IMR-90 (cell line): Measurements from ENCODE around the gene LRP1B. TPM values are rescaled to one million over a fixed set of nuclear protein-coding genes. Genes with fewer than 3 reads are reported as not detected.

Experiments used
- ATAC-seq: fragments of 200-7000 bp; cut with Tn5 transposase; 2 replicates; pipeline ENCODE4 v1.9.1; 2020; ENCODE audit warnings: low read depth, mild to moderate bottlenecking, moderate library complexity
- BruUV-seq: library from RNA; stranded (reverse); fragments of 400-500 nt; replicated peaks from 2 replicates; lab custom pipeline; 2021; lab: Mats Ljungman, UMichigan
- CTCF ChIA-PET: fragments of 300-600 bp; formaldehyde crosslinking; extraction: SDS; loops from one replicate; lab custom pipeline; 2021; ENCODE audit warnings: antibody characterized with exemption; lab: Yijun Ruan, JAX
- POLR2A ChIA-PET: fragments of 300-600 bp; sonication (Branson Sonifier 250); formaldehyde crosslinking; loops from one replicate; lab custom pipeline; 2022; ENCODE audit warnings: antibody characterized with exemption; ENCODE audit not compliant: unreplicated experiment; lab: Charles Lee
- DNase-seq: peaks from one replicate; pipeline ENCODE4 v3.0.0; 2013
- H2AFZ ChIP-seq: replicated peaks from 2 replicates; pipeline ENCODE3; 2013; ENCODE audit warnings: low read length, mild to moderate bottlenecking; ENCODE audit not compliant: poor library complexity
- H2AK5ac ChIP-seq: 2 replicates; pipeline ENCODE4 v1.6.1; 2013; ENCODE audit warnings: low read depth, low read length, inconsistent platforms
- H2AK9ac ChIP-seq: replicated peaks from 2 replicates; pipeline ENCODE3; 2013; ENCODE audit warnings: mild to moderate bottlenecking, low read depth, low read length, moderate library complexity; ENCODE audit not compliant: poor library complexity
- H2BK120ac ChIP-seq: 2 replicates; pipeline ENCODE4 v1.6.1; 2013; ENCODE audit warnings: low read depth, low read length, inconsistent platforms
- H2BK15ac ChIP-seq: 3 replicates; pipeline ENCODE4 v1.6.1; 2013; ENCODE audit warnings: low read depth, low read length, inconsistent platforms
- H2BK20ac ChIP-seq: 2 replicates; pipeline ENCODE4 v1.6.1; 2013; ENCODE audit warnings: low read depth, mild to moderate bottlenecking, inconsistent platforms, low read length, moderate library complexity
- H2BK5ac ChIP-seq: 2 replicates; pipeline ENCODE4 v1.6.1; 2013; ENCODE audit warnings: mild to moderate bottlenecking, low read depth, low read length, inconsistent platforms; ENCODE audit not compliant: poor library complexity, severe bottlenecking
- H3K14ac ChIP-seq: replicated peaks from 2 replicates; pipeline ENCODE4 v1.6.1; 2013; ENCODE audit warnings: low read depth, low read length, inconsistent platforms
- H3K18ac ChIP-seq: 2 replicates; pipeline ENCODE4 v1.6.1; 2013; ENCODE audit warnings: low read depth, low read length, control low read depth
- H3K23ac ChIP-seq: 2 replicates; pipeline ENCODE4 v1.6.1; 2013; ENCODE audit warnings: low read depth, low read length, inconsistent platforms
- H3K27ac ChIP-seq: 2 replicates; pipeline ENCODE4 v1.5.1; 2013; ENCODE audit warnings: mild to moderate bottlenecking, control low read depth, low read length; ENCODE audit not compliant: insufficient read depth
- H3K27me3 ChIP-seq: 2 replicates; pipeline ENCODE4 v1.6.1; 2013; ENCODE audit warnings: low read length; ENCODE audit not compliant: control insufficient read depth, insufficient read depth
- H3K36me3 ChIP-seq: 2 replicates; pipeline ENCODE4 v1.6.1; 2013; ENCODE audit warnings: low read length, mixed read lengths; ENCODE audit not compliant: control insufficient read depth, insufficient read depth
- H3K4ac ChIP-seq: 2 replicates; pipeline ENCODE4 v1.6.1; 2013; ENCODE audit warnings: low read depth, low read length, inconsistent platforms
- H3K4me1 ChIP-seq: 2 replicates; pipeline ENCODE4 v1.6.1; 2013; ENCODE audit warnings: low read length, mixed read lengths; ENCODE audit not compliant: control insufficient read depth, insufficient read depth
- H3K4me2 ChIP-seq: 2 replicates; pipeline ENCODE4 v1.6.1; 2013; ENCODE audit warnings: low read depth, mild to moderate bottlenecking, control low read depth, low read length, moderate library complexity
- H3K4me3 ChIP-seq: 2 replicates; pipeline ENCODE4 v1.5.1; 2013; ENCODE audit warnings: low read depth, mild to moderate bottlenecking, control low read depth, low read length, moderate library complexity; ENCODE audit not compliant: insufficient read depth
- H3K56ac ChIP-seq: 2 replicates; pipeline ENCODE4 v1.6.1; 2013; ENCODE audit warnings: low read length, inconsistent platforms; ENCODE audit not compliant: insufficient read depth; ENCODE audit errors: extremely low read depth
- H3K79me1 ChIP-seq, 2 experiments: 2 replicates each; pipeline ENCODE4 v1.6.1; 2013; ENCODE audit warnings: low read length in 2 of 2, inconsistent platforms in 1 of 2, low read depth in 1 of 2
- H3K9ac ChIP-seq: 2 replicates; pipeline ENCODE4 v1.6.1; 2013; ENCODE audit warnings: low read depth, low read length, control low read depth
- H3K9me1 ChIP-seq: 2 replicates; pipeline ENCODE4 v1.6.1; 2013; ENCODE audit warnings: low read length, inconsistent platforms; ENCODE audit not compliant: insufficient read depth
- H3K9me3 ChIP-seq: 2 replicates; pipeline ENCODE4 v1.6.1; 2013; ENCODE audit warnings: low read length; ENCODE audit not compliant: control insufficient read depth, insufficient read depth
- H4K20me1 ChIP-seq: 2 replicates; pipeline ENCODE4 v1.6.1; 2013; ENCODE audit warnings: low read length, inconsistent platforms; ENCODE audit not compliant: insufficient read depth
- H4K5ac ChIP-seq: 2 replicates; pipeline ENCODE4 v1.6.1; 2013; ENCODE audit warnings: mild to moderate bottlenecking, low read depth, low read length, control low read depth
- H4K8ac ChIP-seq, 2 experiments: 2 replicates each; pipeline ENCODE4 v1.6.1; 2013; ENCODE audit warnings: low read depth in 2 of 2, low read length in 2 of 2, control low read depth in 1 of 2, inconsistent platforms in 1 of 2
- H4K91ac ChIP-seq: 2 replicates; pipeline ENCODE4 v1.6.1; 2013; ENCODE audit warnings: low read depth, low read length, inconsistent platforms; ENCODE audit not compliant: insufficient read depth
- CHD1 ChIP-seq: IDR thresholded peaks from 2 replicates; pipeline ENCODE4 v1.6.1; 2012; ENCODE audit warnings: low read depth, low read length, improper control_type of control experiment
- MAFK ChIP-seq: IDR thresholded peaks from 2 replicates; pipeline ENCODE4 v1.6.1; 2012; ENCODE audit warnings: low read depth, low read length, improper control_type of control experiment
- SMC3 ChIP-seq: fragments of 150-350 bp; IDR thresholded peaks from 2 replicates; pipeline ENCODE4 v1.6.1; 2016; ENCODE audit warnings: low read depth, mild to moderate bottlenecking, antibody characterized with exemption, low read length, moderate library complexity
- WGBS, 2 experiments: methylation state at CpG; one replicate each; pipeline versions ENCODE4 v1.1.5 to v1.1.7; 2013; ENCODE audit warnings: missing lambda C conversion rate in 2 of 2; ENCODE audit not compliant: insufficient read length in 1 of 2; ENCODE audit errors: extremely low coverage in 2 of 2; 5-methylcytosine and 5-hydroxymethylcytosine counted together
- dilution Hi-C: fragments of 300-500 bp; cut with HindIII; formaldehyde crosslinking; loops from one replicate; pipeline ENCODE4 v1.14.3; 2018; ENCODE audit warnings: low sequenced_read_pairs; ENCODE audit not compliant: unreplicated experiment
- in situ Hi-C: fragments of 300-500 bp; cut with MboI; formaldehyde crosslinking; loops from 3 replicates; pipeline ENCODE4 v1.14.3; 2019; ENCODE audit warnings: low sequenced_read_pairs, inconsistent platforms, mixed read lengths
- intact Hi-C: fragments of 100-400 bp; cut with micrococcal nuclease; formaldehyde crosslinking; loops from 2 replicates; pipeline ENCODE4 v1.10.0; 2022
- polyA plus RNA-seq, 3 experiments: library from polyadenylated mRNA; depleted of rRNA; stranded (reverse); fragments of >200 nt; gene quantifications; 2 replicates each; pipeline ENCODE4 v1.2.3, GENCODE V29; 2012; ENCODE audit warnings: low replicate concordance in 1 of 3
- total RNA-seq: library from RNA; depleted of rRNA; stranded (reverse); fragments of >200 nt; gene quantifications from 2 replicates; pipeline ENCODE4 v1.2.3, GENCODE V29; 2012

The LRP1B gene
- total and polyA plus RNA-seq, 2 of the 4 experiments (the other 2 are of a cell fraction) = under 0.01 to 0.02 TPM

- Histone ChIP-seq H3K27me3 (no peaks in the 10 kb centered on the region), H4K8ac (no peak overlapping the region), H3K18ac (no peak overlapping the region), H3K4ac (no peak overlapping the region), H2BK120ac (no peak overlapping the region), H3K9ac (no peak overlapping the region), H2BK15ac (no peak overlapping the region), H3K23ac (no peak overlapping the region), H3K9me3 (no peaks in the 10 kb centered on the region), H3K4me2 (no peak overlapping the region), H3K4me1 (no peaks in the 10 kb centered on the region), H3K4me3 (no peak overlapping the region), H2BK20ac (no peak overlapping the region), H3K36me3 (no peaks in the 10 kb centered on the region), H3K79me1 (no peaks in the 10 kb centered on the region), H4K91ac (no peak overlapping the region), H2BK5ac (no peak overlapping the region), H3K27ac (no peak overlapping the region), H3K9me1 (no peaks in the 10 kb centered on the region), H3K56ac (no peak overlapping the region), H3K14ac (no peak overlapping the region), H2AK9ac (no peak overlapping the region), H4K20me1 (no peaks in the 10 kb centered on the region), H2AFZ (no peak overlapping the region), H2AK5ac (no peak overlapping the region), H4K5ac (no peak overlapping the region)
- intact Hi-C loops = no loop called here
- ATAC-seq (no peak), DNase-seq (no peak)
- dilution Hi-C loops = no loop called here
- WGBS, 2 experiments = no CpG with 5 or more reads among the region's 3 CpGs
- BruUV-seq = no TSS peak
- TF ChIP-seq MAFK (peak; percentile 24; the same call in 1 of the 2 replicates), SMC3 (no peak), CHD1 (no peak)
- POLR2A ChIA-PET = no interaction called here
- CTCF ChIA-PET = no interaction called here
- in situ Hi-C loops = no loop called here
Observed at GRCh38 chr2:141647353-141647752, 483.5 kb downstream of the LRP1B start.
